GM12878 (cell line): Measurements from ENCODE around the gene MIA. TPM values are rescaled to one million over a fixed set of nuclear protein-coding genes. Genes with fewer than 3 reads are reported as not detected.

Experiments
- ATAC-seq: fragments of 200-7000 bp; cut with Tn5 transposase; 3 replicates; pipeline ENCODE4 v1.9.1; 2020; ENCODE audit warnings: mild to moderate bottlenecking, moderate library complexity
- BruUV-seq: library from RNA; stranded (reverse); fragments of 400-500 nt; replicated peaks from 2 replicates; lab custom pipeline; 2021; lab: Mats Ljungman, UMichigan
- CTCF ChIA-PET: fragments of 300-600 bp; sonication (Branson Sonifier 250); formaldehyde crosslinking; extraction: SDS; loops from one replicate; lab custom pipeline; 2021; ENCODE audit warnings: inconsistent platforms; lab: Yijun Ruan, JAX
- POLR2A ChIA-PET: fragments of 350-600 bp; formaldehyde crosslinking; extraction: SDS; loops from one replicate; lab custom pipeline; 2021; ENCODE audit warnings: inconsistent platforms; lab: Charles Lee
- RAD21 ChIA-PET: fragments of 300-600 bp; sonication (Branson Sonifier 250); formaldehyde crosslinking; loops from one replicate; lab custom pipeline; 2023; ENCODE audit warnings: antibody characterized with exemption; ENCODE audit not compliant: unreplicated experiment; lab: Charles Lee
- SMC1A ChIA-PET: fragments of 300-600 bp; sonication (Branson Sonifier 250); formaldehyde crosslinking; loops from one replicate; lab custom pipeline; 2023; ENCODE audit not compliant: unreplicated experiment, uncharacterized antibody; lab: Charles Lee
- DNase-seq: peaks from one replicate; pipeline ENCODE4 v3.0.0-alpha.2; 2011; ENCODE audit warnings: low read depth, low spot score
- FAIRE-seq: peaks from 3 replicates; lab custom pipeline; 2011; peaks lifted over from hg19 to GRCh38; lab: Jason Lieb, UNC
- H2AFZ ChIP-seq: 2 replicates; pipeline ENCODE4 v1.6.0; 2011; ENCODE audit warnings: low read depth, low read length, control low read depth; ENCODE audit not compliant: control insufficient read depth
- H3K27ac ChIP-seq: 2 replicates; pipeline ENCODE4 v1.5.1; 2011; ENCODE audit warnings: control low read depth; ENCODE audit not compliant: control insufficient read depth, insufficient read depth
- H3K27me3 ChIP-seq, 2 experiments: replicated peaks in 1 of 2; 2 replicates each; pipeline versions ENCODE4 v1.6.0 to v1.6.1; 2011; ENCODE audit warnings: low read length in 1 of 2; ENCODE audit not compliant: control insufficient read depth in 2 of 2, insufficient read depth in 2 of 2
- H3K36me3 ChIP-seq, 2 experiments: 2 replicates each; pipeline ENCODE4 v1.5.1; 2011; ENCODE audit warnings: low read length in 1 of 2; ENCODE audit not compliant: control insufficient read depth in 2 of 2, insufficient read depth in 2 of 2
- H3K4me1 ChIP-seq: 2 replicates; pipeline ENCODE4 v1.6.1; 2011; ENCODE audit warnings: mild to moderate bottlenecking, low read length, moderate library complexity, mixed read lengths; ENCODE audit not compliant: control insufficient read depth, insufficient read depth
- H3K4me2 ChIP-seq: 2 replicates; pipeline ENCODE4 v1.6.0; 2011; ENCODE audit warnings: control low read depth; ENCODE audit not compliant: control insufficient read depth, insufficient read depth
- H3K4me3 ChIP-seq: fragments of 200-600 bp; sonication (generic); 2 replicates; pipeline ENCODE4 v1.5.1; 2016
- H3K79me2 ChIP-seq: 2 replicates; pipeline ENCODE4 v1.6.0; 2011; ENCODE audit warnings: low read length; ENCODE audit not compliant: control insufficient read depth, insufficient read depth
- H3K9ac ChIP-seq: 2 replicates; pipeline ENCODE4 v1.8.0; 2011; ENCODE audit warnings: low read length, control low read depth, mixed read lengths; ENCODE audit not compliant: control insufficient read depth, insufficient read depth
- H3K9me3 ChIP-seq: replicated peaks from 3 replicates; pipeline ENCODE4 v1.5.1; 2011; ENCODE audit warnings: mild to moderate bottlenecking, low read length; ENCODE audit not compliant: control insufficient read depth, insufficient read depth
- H4K20me1 ChIP-seq: 2 replicates; pipeline ENCODE4 v1.6.0; 2011; ENCODE audit not compliant: control insufficient read depth, insufficient read depth
- BCLAF1 ChIP-seq: fragments of 450-650 bp; IDR thresholded peaks from 2 replicates; pipeline ENCODE4 v1.6.1; 2017; ENCODE audit warnings: antibody characterized with exemption, mild to moderate bottlenecking, moderate library complexity
- EGR1 ChIP-seq, 2 experiments: IDR thresholded peaks; 1 replicate in 1 of 2; 2 replicates in 1 of 2; pipeline ENCODE4 v1.6.1; 2011 to 2012; ENCODE audit warnings: low read depth in 2 of 2, low read length in 2 of 2, borderline replicate concordance in 1 of 2, mild to moderate bottlenecking in 1 of 2, moderate library complexity in 1 of 2
- ELK1 ChIP-seq: IDR thresholded peaks from 2 replicates; pipeline ENCODE4 v1.6.1; 2012; ENCODE audit warnings: low read depth, low read length, improper control_type of control experiment
- FOXM1 ChIP-seq: IDR thresholded peaks from 2 replicates; pipeline ENCODE4 v1.6.1; 2012; ENCODE audit warnings: low read depth, mild to moderate bottlenecking, inconsistent platforms, low read length, moderate library complexity
- HCFC1 ChIP-seq: fragments of 150-350 bp; IDR thresholded peaks from 2 replicates; pipeline ENCODE4 v1.6.1; 2014; ENCODE audit warnings: low read length
- HDAC2 ChIP-seq: fragments of 200-600 bp; sonication (generic); IDR thresholded peaks from 2 replicates; pipeline ENCODE4 v1.6.1; 2017
- IKZF2 ChIP-seq, 2 experiments: fragments of 450-650 bp; IDR thresholded peaks; 2 replicates each; pipeline ENCODE4 v1.6.1; 2017; ENCODE audit warnings: mild to moderate bottlenecking in 2 of 2, moderate library complexity in 2 of 2
- IRF3 ChIP-seq: fragments of 450-650 bp; IDR thresholded peaks from 2 replicates; pipeline ENCODE4 v1.6.1; 2014; ENCODE audit warnings: mild to moderate bottlenecking
- LARP7 ChIP-seq: fragments of 450-650 bp; IDR thresholded peaks from 2 replicates; pipeline ENCODE4 v1.6.1; 2017; ENCODE audit warnings: mild to moderate bottlenecking
- PBX3 ChIP-seq: IDR thresholded peaks from 2 replicates; pipeline ENCODE4 v1.6.1; 2011; ENCODE audit warnings: mild to moderate bottlenecking, low read depth, low read length, moderate library complexity; ENCODE audit not compliant: insufficient replicate concordance
- PML ChIP-seq: IDR thresholded peaks from 2 replicates; pipeline ENCODE4 v1.6.1; 2012; ENCODE audit warnings: low read length, inconsistent platforms
- RAD51 ChIP-seq: fragments of 450-650 bp; IDR thresholded peaks from 2 replicates; pipeline ENCODE4 v1.6.1; 2016; ENCODE audit warnings: moderate library complexity, mild to moderate bottlenecking, inconsistent platforms
- RB1 ChIP-seq: fragments of 450-650 bp; formaldehyde crosslinking; IDR thresholded peaks from 2 replicates; pipeline ENCODE4 v1.6.1; 2017; ENCODE audit warnings: mild to moderate bottlenecking, borderline replicate concordance
- SIX5 ChIP-seq: IDR thresholded peaks from 2 replicates; pipeline ENCODE4 v1.6.1; 2011; ENCODE audit warnings: mild to moderate bottlenecking, low read depth, low read length, moderate library complexity; ENCODE audit not compliant: severe bottlenecking
- SMC3 ChIP-seq: IDR thresholded peaks from 2 replicates; pipeline ENCODE4 v1.6.1; 2011; ENCODE audit warnings: low read length, improper control_type of control experiment, borderline replicate concordance
- SRF ChIP-seq, 2 experiments: IDR thresholded peaks; 2 replicates each; pipeline ENCODE4 v1.6.1; 2011; ENCODE audit warnings: low read depth in 2 of 2, low read length in 2 of 2, mild to moderate bottlenecking in 1 of 2, moderate library complexity in 1 of 2
- STAT1 ChIP-seq: fragments of 450-650 bp; conservative IDR thresholded peaks from 2 replicates; pipeline ENCODE4 v1.6.1; 2014; ENCODE audit warnings: antibody characterized with exemption, mild to moderate bottlenecking
- WGBS: methylation state at CpG from one replicate; pipeline ENCODE4 v1.1.6; 2016; ENCODE audit warnings: low lambda C conversion rate; ENCODE audit not compliant: insufficient replicate concordance, insufficient coverage; ENCODE audit errors: missing lambda C conversion rate; 5-methylcytosine and 5-hydroxymethylcytosine counted together
- in situ Hi-C: fragments of 300-500 bp; cut with MboI; formaldehyde crosslinking; loops from 9 replicates; pipeline ENCODE4 v1.14.3; 2018; ENCODE audit warnings: mixed read lengths
- intact Hi-C: fragments of 100-400 bp; cut with micrococcal nuclease; formaldehyde crosslinking; loops from one replicate; pipeline ENCODE4 v1.14.2; 2022; ENCODE audit not compliant: unreplicated experiment
- polyA plus RNA-seq, 11 experiments: library from polyadenylated mRNA; depleted of rRNA in 4 of 11; unstranded in 6 of 11; stranded (reverse) in 5 of 11; fragments of >200 nt; fragmentation: Nextera tagmentation in 4 of 11; fragmentation: Illumina TruSeq in 1 of 11; extraction: Ambion mirVana in 4 of 11; extraction: Trizol in 1 of 11; gene quantifications; 1 replicate in 1 of 11; 2 replicates in 10 of 11; pipeline versions ENCODE4 v1.2.1 to v1.2.3, GENCODE V29; 2011 to 2016; ENCODE audit warnings: inconsistent platforms in 2 of 11, missing spikeins in 2 of 11, low read depth in 1 of 11
- total RNA-seq, 4 experiments: library from RNA; depleted of rRNA in 3 of 4; stranded (reverse); fragments of >200 nt in 3 of 4; fragmentation: Illumina TruSeq in 1 of 4; extraction: Trizol in 1 of 4; gene quantifications; 2 replicates each; pipeline versions ENCODE4 v1.2.1 to v1.2.3, GENCODE V29; 2013 to 2021

Gene MIA
- total and polyA plus RNA-seq, 10 of the 15 experiments (the other 5 are each of a cell fraction or from before 2014, with no cell fraction given): 0.16 to 2.7 (median 1.4) TPM; not detected in 3

- TF ChIP-seq FOXM1: no peak
- no peak for TF ChIP-seq SRF (IDR thresholded peaks at IDR 0.05; ENCODE audit: low read depth in 2 of 2, low read length in 2 of 2)
- no peak for TF ChIP-seq HDAC2
- TF ChIP-seq PML: no peak
- TF ChIP-seq RAD51: no peak
- no peak for TF ChIP-seq BCLAF1
Observed at GRCh38 chr19:40791349-40791748, 16.0 kb downstream of the MIA start (continued).

- no peak for ATAC-seq
- ChIA-PET CTCF (interaction anchor here (1.1 to 1.3 kb wide), 2 partner anchors 16 to 28 kb away, joined by 3 to 5 read pairs; no protein-coding TSS in a partner anchor), SMC1A (interaction anchor here (2.1 kb wide), 1 partner anchor 14 kb away, joined by 12 read pairs; the partner anchor contains the start of gene RAB4B), RAD21 (no interaction called here), POLR2A (interaction anchor here (4.5 kb wide), 1 partner anchor 14 kb away, joined by 29 read pairs; the partner anchor contains the start of gene RAB4B)
- H3K27me3 ChIP-seq: no peaks in the 10 kb centered on the region
- FAIRE-seq: peak; percentile 65
- WGBS: 15% methylated on average over 3 of the region's 3 CpGs
- no peak overlapping the region for H2AFZ ChIP-seq
- intact Hi-C loops (no loop called here), in situ Hi-C loops (no loop called here)
- H3K4me3 ChIP-seq: no peak overlapping the region
- H3K36me3 ChIP-seq: no peaks in the 10 kb centered on the region
- no peaks in the 10 kb centered on the region for H3K79me2 ChIP-seq
- peaks cover 6% of the 10 kb centered on the region for H3K4me1 ChIP-seq
- no peak overlapping the region; the same call in 1 of the 2 replicates for H3K4me2 ChIP-seq
- no TSS peak for BruUV-seq
- H3K27ac ChIP-seq: 0 out of 2 replicates have a peak overlapping the region, but pooled peaks have one; percentile 10
- H4K20me1 ChIP-seq: no peaks in the 10 kb centered on the region
- DNase-seq: no peak
- no peaks in the 10 kb centered on the region for H3K9me3 ChIP-seq
- no peak overlapping the region for H3K9ac ChIP-seq
- TF ChIP-seq HDAC2 (no peak), IKZF2 (IDR thresholded peaks at IDR 0.05) (no peak), SIX5 (no peak), RB1 (no peak), EGR1 (IDR thresholded peaks at IDR 0.05; ENCODE audit: borderline replicate concordance in 1 of 2, low read depth in 2 of 2, low read length in 2 of 2) (no peak), STAT1 (no peak), LARP7 (no peak), PBX3 (no peak), SMC3 (no peak), IRF3 (no peak), ELK1 (no peak), HCFC1 (no peak)
Observed at GRCh38 chr19:40791996-40792395, 16.7 kb downstream of the MIA start.
